Activated CD4-positive, alpha-beta T cell treated with anti-CD3 and anti-CD28 coated beads, Interleukin-2, Interleukin-6, amounts not matched to agents 100 ng/mL and 50 ng/mL, durations not matched to agents 16 hours and 8 hours (primary cell): ENCODE measurements around the gene XRCC1.
"Not testable (repeated sequence)": the region's sequence is repeated elsewhere in the genome, so short reads cannot be mapped to it uniquely, and the experiment has no call there.

ENCODE experiments used
- DNase-seq: peaks from one replicate; pipeline ENCODE4 v3.0.0-alpha.2; 2020

The XRCC1 gene

GRCh38 chr19:43575156-43575950 lies at the start of gene XRCC1, which contains the start of gene PINLYP:
Gene XRCC1 (minus strand): TSS chr19:43575527. CDS start chr19:43575458, 69 bp downstream.
Gene PINLYP (plus strand): TSS chr19:43575801. CDS start chr19:43577192, 1,391 bp downstream.
- peak; percentile 98 for DNase-seq

- peak; percentile 91 for DNase-seq
Observed at GRCh38 chr19:43624933-43625332, 49.6 kb upstream of the XRCC1 start.

- DNase-seq: peak; percentile 20
Observed at GRCh38 chr19:43623889-43624670, 48.8 kb upstream of the XRCC1 start.

- DNase-seq: no peak
Observed at GRCh38 chr19:43622956-43623355, 47.6 kb upstream of the XRCC1 start.

- DNase-seq: no peak
Observed at GRCh38 chr19:43622070-43622469, 46.7 kb upstream of the XRCC1 start.

- DNase-seq: no peak
Observed at GRCh38 chr19:43620061-43621001, 45.0 kb upstream of the XRCC1 start.

GRCh38 chr19:43619262-43620060 lies 44.1 kb upstream of the XRCC1 start, which contains the start of gene ZNF428:
Gene ZNF428 (minus strand): TSS chr19:43619629. CDS start chr19:43614304, 5,325 bp downstream.
- DNase-seq: peak; percentile 92

GRCh38 chr19:43618921-43619261 lies 43.6 kb upstream of the XRCC1 start:
- DNase-seq: peak; percentile 75

GRCh38 chr19:43616954-43617353 lies 41.6 kb upstream of the XRCC1 start:
- DNase-seq: no peak

GRCh38 chr19:43616306-43616705 lies 41.0 kb upstream of the XRCC1 start:
- DNase-seq: no peak

GRCh38 chr19:43612374-43612773 lies 37.0 kb upstream of the XRCC1 start:
- DNase-seq: no peak

- DNase-seq: no peak
Observed at GRCh38 chr19:43611788-43612187, 36.5 kb upstream of the XRCC1 start, which contains the start of gene SRRM5. Gene SRRM5 (plus strand): TSS chr19:43612088. CDS start chr19:43612122, 34 bp downstream.

GRCh38 chr19:43610493-43610892 lies 35.2 kb upstream of the XRCC1 start:
- no peak for DNase-seq

GRCh38 chr19:43609872-43610271 lies 34.5 kb upstream of the XRCC1 start:
- no peak for DNase-seq

- DNase-seq: no peak
Observed at GRCh38 chr19:43607238-43608205, 32.2 kb upstream of the XRCC1 start.

- DNase-seq: no peak
Observed at GRCh38 chr19:43606569-43607229, 31.4 kb upstream of the XRCC1 start.

GRCh38 chr19:43605875-43606568 lies 30.7 kb upstream of the XRCC1 start:
- DNase-seq: no peak

- DNase-seq: not testable (repeated sequence)
Observed at GRCh38 chr19:43600326-43600725, 25.0 kb upstream of the XRCC1 start.

GRCh38 chr19:43599635-43600295 lies 24.4 kb upstream of the XRCC1 start:
- no peak for DNase-seq
